ENCODE results near the gene CDC6. TPM values are rescaled to one million over a fixed set of nuclear protein-coding genes. Genes with fewer than 3 reads are reported as not detected.

The CDC6 gene
- total and polyA plus RNA-seq, 2 of the 8 experiments (the other 6 are each of a cell fraction or from before 2014, with no cell fraction given) = 50.5 to 140 TPM

DNA sequence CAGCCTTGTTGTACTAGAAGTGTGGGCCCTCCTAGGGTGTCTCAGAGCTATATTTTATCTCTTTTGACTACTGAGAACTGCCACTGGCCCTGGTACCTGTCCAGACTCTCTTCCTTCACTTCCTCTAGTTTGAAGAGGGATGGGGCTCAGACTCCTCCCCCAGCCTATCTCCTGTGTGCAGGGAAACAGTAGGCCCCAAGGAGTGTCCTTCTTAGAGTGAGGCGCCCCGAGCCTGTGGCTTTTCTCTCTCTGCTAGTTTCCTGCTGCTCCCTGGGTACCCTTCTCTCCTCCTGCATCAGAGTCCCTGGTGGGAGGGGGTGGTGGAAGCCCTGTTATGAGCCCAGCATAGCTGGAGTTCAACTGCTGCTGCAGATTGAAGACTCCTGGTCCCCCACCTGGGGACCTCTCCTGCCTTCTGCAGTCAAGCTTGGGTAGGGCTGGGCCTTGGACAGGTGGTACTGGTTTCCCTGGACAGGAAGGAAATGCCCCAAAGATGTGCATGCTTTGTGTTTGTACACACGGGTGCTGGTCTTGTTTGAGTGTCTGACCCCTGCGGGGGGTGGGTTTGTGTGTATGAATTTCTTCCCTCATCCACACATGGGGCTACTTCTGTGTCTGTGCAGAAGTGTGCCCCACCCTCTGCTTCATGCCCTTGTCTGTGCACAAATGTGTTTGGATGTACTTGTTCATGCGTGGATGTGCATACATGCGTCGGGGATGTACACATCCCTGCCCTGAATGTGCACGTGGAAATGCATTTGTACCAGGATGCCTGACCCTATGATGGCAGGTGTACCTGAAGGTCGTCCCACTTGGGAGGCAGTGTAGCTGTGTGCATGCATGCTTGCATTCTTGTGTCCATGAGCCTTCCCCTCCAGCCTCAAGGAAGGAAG lies 28.2 kb downstream of the CDC6 start:
- DNase-seq (ENCODE audit: low read depth in 1 of 2, low spot score in 2 of 2) = no peak
- Histone ChIP-seq H2BK12ac (ENCODE audit: low read depth, low read length) (peak overlapping the region; percentile 32; the same call in 1 of the 2 replicates), H3K79me1 (ENCODE audit: low read depth, low read length) (peaks cover 7% of the 10 kb centered on the region), H3K23ac (ENCODE audit: insufficient read length) (peak overlapping the region; percentile 1), H2BK5ac (ENCODE audit: low read depth, low read length) (0 out of 2 replicates have a peak overlapping the region, but pooled peaks have one; percentile 2), H4K20me1 (replicated peaks in 1 of 2; ENCODE audit: control insufficient read depth in 1 of 2, insufficient read depth in 2 of 2, low read length in 2 of 2) (peaks cover 7 to 14% of the 10 kb centered on the region in 2 experiments), H2AFZ (ENCODE audit: low read length) (no peak overlapping the region), H3K4me3 (ENCODE audit: extremely low read depth in 1 of 4, insufficient read depth in 2 of 4, low read depth in 3 of 4, low read length in 4 of 4) (peak overlapping the region; percentile 10 to 81 (median 71); a peak in 6 of 8 replicates), H3K4ac (replicated peaks; ENCODE audit: insufficient read length, low read depth, low read length) (no peak overlapping the region), H3K56ac (replicated peaks; ENCODE audit: insufficient read length, low read depth, low read length) (no peak overlapping the region), H3K27ac (ENCODE audit: low read depth, low read length) (no peak overlapping the region), H2BK120ac (replicated peaks; ENCODE audit: low read depth, low read length) (no peak overlapping the region), H3K9ac (replicated peaks in 1 of 4; ENCODE audit: extremely low read depth in 1 of 4, low read depth in 3 of 4, low read length in 3 of 4) (peak overlapping the region in 1 of 4 experiments; percentile 48; a peak in 1 of 7 replicates), H2AK5ac (ENCODE audit: low read depth, low read length) (0 out of 2 replicates have a peak overlapping the region, but pooled peaks have one; percentile 11), H2BK20ac (ENCODE audit: low read length) (no peak overlapping the region), H3K27me3 (replicated peaks in 1 of 4; ENCODE audit: control insufficient read depth in 3 of 4, extremely low read depth in 1 of 4, insufficient read depth in 3 of 4, low read length in 3 of 4) (peaks cover 0 to 30% (median 16%) of the 10 kb centered on the region in 4 experiments; a peak in 5 of 7 replicates), H2BK15ac (ENCODE audit: low read length) (peak overlapping the region; percentile 32; the same call in 1 of the 2 replicates), H3K4me1 (replicated peaks in 1 of 4; ENCODE audit: control insufficient read depth in 3 of 4, insufficient read depth in 4 of 4, low read length in 3 of 4) (peaks cover 0 to 36% (median 24%) of the 10 kb centered on the region in 4 experiments; a peak in 6 of 7 replicates), H3K4me2 (ENCODE audit: insufficient read depth in 1 of 2, low read depth in 2 of 2, low read length in 2 of 2) (peak overlapping the region; percentile 75 to 97), H3K14ac (ENCODE audit: insufficient read length) (no peak overlapping the region), H3K18ac (ENCODE audit: extremely low read depth, low read length) (no peak overlapping the region), H4K8ac (ENCODE audit: extremely low read depth, insufficient read depth, low read length) (no peak overlapping the region), H3K79me2 (ENCODE audit: control insufficient read depth in 1 of 2, insufficient read depth in 2 of 2, low read length in 2 of 2) (peaks cover 0 to 13% of the 10 kb centered on the region in 2 experiments; a peak in 2 of 4 replicates), H4K5ac (ENCODE audit: insufficient read length, low read depth, low read length) (no peak overlapping the region), H3K36me3 (ENCODE audit: control insufficient read depth in 2 of 4, insufficient read depth in 4 of 4, low read length in 3 of 4) (no peaks in the 10 kb centered on the region), H4K91ac (replicated peaks; ENCODE audit: insufficient read length, low read length) (no peak overlapping the region), H3K23me2 (ENCODE audit: low read depth, low read length) (peaks cover 18% of the 10 kb centered on the region), H3K9me3 (ENCODE audit: insufficient read depth in 2 of 2, low read depth in 1 of 2, low read length in 1 of 2) (no peaks in the 10 kb centered on the region)
- WGBS, 2 experiments (ENCODE audit: extremely low coverage in 1 of 2, insufficient coverage in 1 of 2, insufficient read length in 1 of 2, insufficient replicate concordance in 2 of 2, low coverage in 1 of 2, low lambda C conversion rate in 2 of 2, missing lambda C conversion rate in 1 of 2) = 67% methylated on average over 9 of the region's 9 CpGs; no CpG with 5 or more reads in 1 of the 2 experiments
- ChIA-PET CTCF (ENCODE audit: partially characterized antibody) (interaction anchor here (0.6 to 39.2 kb wide), 14 partner anchors 9 to 100 kb away, joined by 3 to 1198 read pairs (median 4); partner anchors contain the start of genes GJD3 and RARA), POLR2A (ENCODE audit: partially characterized antibody) (interaction anchor here (0.7 to 30.6 kb wide), 5 partner anchors 10 to 215 kb away, joined by 3 to 570 read pairs (median 5); partner anchors contain the start of genes CDC6, GJD3 and RARA)
- no peak for TF ChIP-seq KDM1A (IDR thresholded peaks at IDR 0.05; ENCODE audit: borderline replicate concordance, low read length)
- TF ChIP-seq GTF2F1 (IDR thresholded peaks at IDR 0.05; ENCODE audit: borderline replicate concordance, low read depth, low read length) = no peak
- no peak for TF ChIP-seq BRCA1 (IDR thresholded peaks at IDR 0.05; ENCODE audit: low read depth, low read length)
- no peak for TF ChIP-seq CREB1 (IDR thresholded peaks at IDR 0.05)
- TF ChIP-seq YY1 (IDR thresholded peaks at IDR 0.05; ENCODE audit: low read depth, low read length) = no peak
- TF ChIP-seq HDAC2 (IDR thresholded peaks at IDR 0.05; ENCODE audit: borderline replicate concordance in 1 of 2, low read depth in 2 of 2, low read length in 2 of 2) = no peak
- no peak for TF ChIP-seq HDAC6 (IDR thresholded peaks at IDR 0.05; ENCODE audit: low read depth, low read length)
- no peak for TF ChIP-seq TAF1 (IDR thresholded peaks at IDR 0.05; ENCODE audit: low read depth, low read length)
- no peak for TF ChIP-seq SRF (IDR thresholded peaks at IDR 0.05; ENCODE audit: low read depth, low read length)
- FAIRE-seq = no peak
